HEK293 (cell line): ENCODE results near the gene LPP.

Source experiments
- CTCF ChIA-PET: fragments of 350-600 bp; formaldehyde crosslinking; extraction: SDS; loops from one replicate; lab custom pipeline; 2021; ENCODE audit warnings: antibody characterized with exemption; lab: Yijun Ruan, JAX
- POLR2A ChIA-PET: fragments of 300-600 bp; formaldehyde crosslinking; extraction: SDS; loops from one replicate; lab custom pipeline; 2020; ENCODE audit warnings: antibody characterized with exemption, inconsistent platforms; lab: Yijun Ruan, JAX
- H3K27ac ChIP-seq: fragments of 200-500 bp; sonication (Bioruptor generic); 2 replicates; pipeline ENCODE4 v1.5.1; 2014; ENCODE audit warnings: low read depth, low read length, control low read depth, inconsistent platforms; ENCODE audit errors: extremely low read depth
- H3K36me3 ChIP-seq, 2 experiments: fragments of 200-500 bp in 1 of 2; sonication (Bioruptor generic) in 1 of 2; 1 replicate in 1 of 2; 2 replicates in 1 of 2; pipeline ENCODE4 v1.5.1; 2014 to 2017; ENCODE audit warnings: inconsistent platforms in 2 of 2, low read length in 2 of 2; ENCODE audit not compliant: control insufficient read depth in 2 of 2, insufficient read depth in 1 of 2
- H3K4me1 ChIP-seq: fragments of 200-500 bp; sonication (Bioruptor generic); 2 replicates; pipeline ENCODE4 v1.5.1; 2014; ENCODE audit warnings: mild to moderate bottlenecking, low read length, inconsistent platforms; ENCODE audit not compliant: control insufficient read depth, insufficient read depth
- H3K4me3 ChIP-seq: 2 replicates; pipeline ENCODE4 v1.5.1; 2011; ENCODE audit warnings: low read depth, mild to moderate bottlenecking, control low read depth, low read length, moderate library complexity
- H3K9me3 ChIP-seq: fragments of 200-500 bp; sonication (Bioruptor generic); 2 replicates; pipeline ENCODE4 v1.5.1; 2014; ENCODE audit warnings: low read depth, low read length, inconsistent platforms; ENCODE audit not compliant: control insufficient read depth, insufficient read depth
- BCL11A ChIP-seq: fragments of 450-650 bp; formaldehyde crosslinking; IDR thresholded peaks from 2 replicates; pipeline ENCODE4 v1.5.1; 2016; ENCODE audit warnings: low read depth, missing biosample characterization, missing genetic modification characterization
- GFI1B ChIP-seq: fragments of 450-650 bp; formaldehyde crosslinking; IDR thresholded peaks from 2 replicates; pipeline ENCODE4 v1.5.1; 2016; ENCODE audit warnings: missing biosample characterization, missing genetic modification characterization
- GLI2 ChIP-seq: fragments of 450-650 bp; formaldehyde crosslinking; IDR thresholded peaks from 2 replicates; pipeline ENCODE4; 2017; ENCODE audit warnings: missing biosample characterization, missing genetic modification characterization, low read depth, borderline replicate concordance
- HIC1 ChIP-seq: fragments of 450-650 bp; formaldehyde crosslinking; IDR thresholded peaks from 2 replicates; pipeline ENCODE4 v1.5.1; 2016; ENCODE audit warnings: missing biosample characterization, missing genetic modification characterization
- INSM2 ChIP-seq: fragments of 450-650 bp; formaldehyde crosslinking; IDR thresholded peaks from 2 replicates; pipeline ENCODE4 v1.5.1; 2016; ENCODE audit warnings: missing biosample characterization, missing genetic modification characterization
- PRDM1 ChIP-seq: fragments of 450-650 bp; formaldehyde crosslinking; IDR thresholded peaks from 2 replicates; pipeline ENCODE4; 2016; ENCODE audit warnings: missing biosample characterization, missing genetic modification characterization
- SCRT1 ChIP-seq: fragments of 450-650 bp; formaldehyde crosslinking; IDR thresholded peaks from 2 replicates; pipeline ENCODE4 v1.5.1; 2016; ENCODE audit warnings: missing biosample characterization, missing genetic modification characterization, borderline replicate concordance
- SCRT2 ChIP-seq: fragments of 450-650 bp; formaldehyde crosslinking; IDR thresholded peaks from 2 replicates; pipeline ENCODE4 v1.5.1; 2016; ENCODE audit warnings: missing biosample characterization, missing genetic modification characterization
- ZBTB20 ChIP-seq: fragments of 450-650 bp; formaldehyde crosslinking; IDR thresholded peaks from 2 replicates; pipeline ENCODE4 v1.5.1; 2016; ENCODE audit warnings: missing biosample characterization, missing genetic modification characterization
- ZFHX2 ChIP-seq: fragments of 450-650 bp; formaldehyde crosslinking; conservative IDR thresholded peaks from 2 replicates; pipeline ENCODE4 v1.5.1; 2016; ENCODE audit warnings: missing biosample characterization, missing genetic modification characterization
- ZNF114 ChIP-seq: fragments of 450-650 bp; formaldehyde crosslinking; IDR thresholded peaks from 2 replicates; pipeline ENCODE4 v1.5.0; 2017; ENCODE audit warnings: missing biosample characterization, missing genetic modification characterization
- ZNF138 ChIP-seq: fragments of 450-650 bp; formaldehyde crosslinking; IDR thresholded peaks from 2 replicates; pipeline ENCODE4 v1.5.1; 2016; ENCODE audit warnings: missing biosample characterization, missing genetic modification characterization, borderline replicate concordance
- ZNF157 ChIP-seq: fragments of 450-650 bp; formaldehyde crosslinking; IDR thresholded peaks from 2 replicates; pipeline ENCODE4 v1.5.1; 2016; ENCODE audit warnings: missing biosample characterization, missing genetic modification characterization
- ZNF175 ChIP-seq: fragments of 450-650 bp; formaldehyde crosslinking; IDR thresholded peaks from 2 replicates; pipeline ENCODE4 v1.5.1; 2016; ENCODE audit warnings: missing biosample characterization, missing genetic modification characterization
- ZNF18 ChIP-seq: fragments of 450-650 bp; formaldehyde crosslinking; IDR thresholded peaks from 2 replicates; pipeline ENCODE4 v1.5.1; 2016; ENCODE audit warnings: missing biosample characterization, missing genetic modification characterization
- ZNF24 ChIP-seq: fragments of 450-650 bp; formaldehyde crosslinking; IDR thresholded peaks from 2 replicates; pipeline ENCODE4 v1.5.1; 2016; ENCODE audit warnings: missing biosample characterization, missing genetic modification characterization
- ZNF335 ChIP-seq: fragments of 450-650 bp; formaldehyde crosslinking; conservative IDR thresholded peaks from 2 replicates; pipeline ENCODE4 v1.5.1; 2016; ENCODE audit warnings: missing biosample characterization, missing genetic modification characterization
- ZNF518A ChIP-seq: fragments of 450-650 bp; formaldehyde crosslinking; conservative IDR thresholded peaks from 2 replicates; pipeline ENCODE4 v1.5.1; 2016; ENCODE audit warnings: low read depth, missing biosample characterization, missing genetic modification characterization
- ZNF521 ChIP-seq: fragments of 450-650 bp; formaldehyde crosslinking; IDR thresholded peaks from 2 replicates; pipeline ENCODE4 v1.5.1; 2017; ENCODE audit warnings: missing biosample characterization, mild to moderate bottlenecking, missing genetic modification characterization
- ZNF548 ChIP-seq: fragments of 450-650 bp; formaldehyde crosslinking; IDR thresholded peaks from 2 replicates; pipeline ENCODE4 v1.5.1; 2016; ENCODE audit warnings: missing biosample characterization, missing genetic modification characterization
- ZNF571 ChIP-seq: fragments of 450-650 bp; formaldehyde crosslinking; IDR thresholded peaks from 2 replicates; pipeline ENCODE4 v1.5.0; 2017; ENCODE audit warnings: missing biosample characterization, missing genetic modification characterization
- ZNF580 ChIP-seq: fragments of 450-650 bp; formaldehyde crosslinking; IDR thresholded peaks from 2 replicates; pipeline ENCODE4 v1.5.1; 2016; ENCODE audit warnings: missing biosample characterization, missing genetic modification characterization
- ZNF626 ChIP-seq: fragments of 450-650 bp; sonication (Bioruptor Pico); formaldehyde crosslinking; IDR thresholded peaks from 2 replicates; pipeline ENCODE4 v1.5.1; 2018; ENCODE audit warnings: missing biosample characterization, missing genetic modification characterization, inconsistent platforms
- ZNF768 ChIP-seq: fragments of 450-650 bp; formaldehyde crosslinking; IDR thresholded peaks from 2 replicates; pipeline ENCODE4 v1.5.1; 2018; ENCODE audit warnings: missing biosample characterization, mild to moderate bottlenecking, missing genetic modification characterization
- ZNF843 ChIP-seq: fragments of 450-650 bp; formaldehyde crosslinking; IDR thresholded peaks from 2 replicates; pipeline ENCODE4 v1.5.1; 2016; ENCODE audit warnings: missing biosample characterization, missing genetic modification characterization

The LPP gene

GRCh38 chr3:188296761-188297612 lies 143.0 kb downstream of the LPP start:
- POLR2A ChIA-PET = no interaction called here
- Histone ChIP-seq H3K27ac (peak overlapping the region; percentile 19; the same call in 1 of the 2 replicates), H3K4me3 (no peak overlapping the region), H3K4me1 (peaks cover 11% of the 10 kb centered on the region), H3K9me3 (no peaks in the 10 kb centered on the region), H3K36me3 (no peaks in the 10 kb centered on the region)
- CTCF ChIA-PET = no interaction called here
- TF ChIP-seq ZNF157 (tag by site-specific recombination) (no peak), SCRT1 (tag by site-specific recombination) (no peak), ZNF18 (tag by site-specific recombination) (no peak), ZNF335 (no peak), GFI1B (tag by site-specific recombination) (no peak), PRDM1 (tag by site-specific recombination) (0 out of 2 replicates have a peak, but pooled peaks have one; percentile 11), GLI2 (tag by site-specific recombination) (0 out of 2 replicates have a peak, but pooled peaks have one; percentile 11), SCRT2 (tag by site-specific recombination) (no peak), INSM2 (tag by site-specific recombination) (peak; percentile 74), ZNF24 (peak; percentile 62), ZNF138 (tag by site-specific recombination) (no peak), ZFHX2 (peak; percentile 68; the same call in 1 of the 2 replicates), ZNF843 (tag by site-specific recombination) (peak; percentile 67; the same call in 1 of the 2 replicates), ZBTB20 (tag by site-specific recombination) (no peak), ZNF626 (no peak), ZNF175 (tag by site-specific recombination) (no peak), ZNF768 (tag by site-specific recombination) (no peak), ZNF518A (tag by site-specific recombination) (0 out of 2 replicates have a peak, but pooled peaks have one; percentile 51), ZNF571 (tag by site-specific recombination) (no peak), ZNF548 (tag by site-specific recombination) (no peak), BCL11A (tag by site-specific recombination) (no peak), ZNF114 (tag by site-specific recombination) (no peak), ZNF521 (no peak), HIC1 (tag by site-specific recombination) (peak; percentile 52; the same call in 1 of the 2 replicates), ZNF580 (tag by site-specific recombination) (no peak)
